Activated T-helper 2 cell treated with anti-CD3 and anti-CD28 coated beads, Interferon-gamma antibody, Interleukin-2, Interleukin-4, amounts not matched to agents 10 μg/mL and 5 μg/mL and 100 μg/mL, durations not matched to agents 14 hours and 24 hours and 36 hours (primary cell): ENCODE results near the gene NRG3. TPM values are rescaled to one million over a fixed set of nuclear protein-coding genes. Genes with fewer than 3 reads are reported as not detected.

Experiments used
- DNase-seq: peaks from one replicate; pipeline ENCODE4 v3.0.0; 2021; ENCODE audit warnings: low spot score
- H3K27ac Mint-ChIP-seq: one replicate; pipeline ENCODE4 v1.8.0; 2021; ENCODE audit warnings: mixed read lengths
- H3K27me3 Mint-ChIP-seq: one replicate; pipeline ENCODE4 v1.8.0; 2021; ENCODE audit warnings: low read depth, mixed read lengths
- H3K36me3 Mint-ChIP-seq: one replicate; pipeline ENCODE4 v1.8.0; 2021; ENCODE audit warnings: low read depth, mixed read lengths
- H3K4me1 Mint-ChIP-seq: one replicate; pipeline ENCODE4 v1.8.0; 2021; ENCODE audit warnings: low read depth, mixed read lengths
- H3K4me3 Mint-ChIP-seq: one replicate; pipeline ENCODE4 v1.8.0; 2021; ENCODE audit warnings: low read depth, mild to moderate bottlenecking, moderate library complexity, mixed read lengths
- H3K9me3 Mint-ChIP-seq: one replicate; pipeline ENCODE4 v1.8.0; 2021; ENCODE audit warnings: mixed read lengths
- intact Hi-C: fragments of 100-400 bp; cut with micrococcal nuclease; formaldehyde crosslinking; loops from one replicate; pipeline ENCODE4 v1.15.1; 2023
- total RNA-seq: library from RNA; stranded (reverse); gene quantifications from 2 replicates; pipeline ENCODE4 v1.2.3, GENCODE V29; 2022

The NRG3 gene
- total RNA-seq, 1 donor from 2014 or later: not detected

- Mint-ChIP-seq H3K27ac (no peak overlapping the region), H3K36me3 (no peaks in the 10 kb centered on the region), H3K27me3 (no peaks in the 10 kb centered on the region), H3K4me3 (no peak overlapping the region), H3K4me1 (no peaks in the 10 kb centered on the region), H3K9me3 (peaks cover 13% of the 10 kb centered on the region)
- no peak for DNase-seq
- intact Hi-C loops: no loop called here
Measured at GRCh38 chr10:82866424-82867020, 991.5 kb downstream of the NRG3 start.

- Mint-ChIP-seq H3K4me3 (no peak overlapping the region), H3K4me1 (no peaks in the 10 kb centered on the region), H3K27ac (no peak overlapping the region), H3K36me3 (no peaks in the 10 kb centered on the region), H3K27me3 (no peaks in the 10 kb centered on the region), H3K9me3 (peaks cover 13% of the 10 kb centered on the region)
- no peak for DNase-seq
- intact Hi-C loops: no loop called here
Measured at GRCh38 chr10:82867056-82867455, 992.1 kb downstream of the NRG3 start.

- intact Hi-C loops: no loop called here
- Mint-ChIP-seq H3K4me3 (no peak overlapping the region), H3K4me1 (no peaks in the 10 kb centered on the region), H3K9me3 (peaks cover 10% of the 10 kb centered on the region), H3K27ac (no peak overlapping the region), H3K27me3 (no peaks in the 10 kb centered on the region), H3K36me3 (no peaks in the 10 kb centered on the region)
- no peak for DNase-seq
Measured at GRCh38 chr10:82874671-82875070, 999.7 kb downstream of the NRG3 start.

GRCh38 chr10:82880776-82881290 lies 1005.8 kb downstream of the NRG3 start:
- Mint-ChIP-seq H3K9me3 (peaks cover 8% of the 10 kb centered on the region), H3K36me3 (no peaks in the 10 kb centered on the region), H3K4me3 (no peak overlapping the region), H3K4me1 (no peaks in the 10 kb centered on the region), H3K27me3 (no peaks in the 10 kb centered on the region), H3K27ac (no peak overlapping the region)
- intact Hi-C loops: no loop called here
- no peak for DNase-seq

GRCh38 chr10:82882722-82883121 lies 1007.7 kb downstream of the NRG3 start:
- Mint-ChIP-seq H3K4me1 (no peaks in the 10 kb centered on the region), H3K27ac (no peak overlapping the region)
- no peak for DNase-seq

GRCh38 chr10:82883603-82884002 lies 1008.6 kb downstream of the NRG3 start:
- no peaks in the 10 kb centered on the region for H3K4me1 Mint-ChIP-seq
- H3K27me3 Mint-ChIP-seq: no peaks in the 10 kb centered on the region
- H3K36me3 Mint-ChIP-seq: no peaks in the 10 kb centered on the region
- no peak for DNase-seq
- H3K9me3 Mint-ChIP-seq: peaks cover 7% of the 10 kb centered on the region
- intact Hi-C loops: no loop called here
- H3K4me3 Mint-ChIP-seq: no peak overlapping the region
- no peak overlapping the region for H3K27ac Mint-ChIP-seq

More at GRCh38 chr10:82882722-82883121, 1007.7 kb downstream of the NRG3 start:
- intact Hi-C loops: no loop called here
- no peaks in the 10 kb centered on the region for H3K36me3 Mint-ChIP-seq
- no peaks in the 10 kb centered on the region for H3K27me3 Mint-ChIP-seq
- H3K4me3 Mint-ChIP-seq: no peak overlapping the region
- peaks cover 7% of the 10 kb centered on the region for H3K9me3 Mint-ChIP-seq

GRCh38 chr10:82887488-82887887 lies 1012.5 kb downstream of the NRG3 start:
- no peak overlapping the region for H3K4me3 Mint-ChIP-seq
- no peaks in the 10 kb centered on the region for H3K4me1 Mint-ChIP-seq
- peaks cover 9% of the 10 kb centered on the region for H3K9me3 Mint-ChIP-seq
- DNase-seq: no peak
- H3K27me3 Mint-ChIP-seq: no peaks in the 10 kb centered on the region
- no peaks in the 10 kb centered on the region for H3K36me3 Mint-ChIP-seq
- intact Hi-C loops: no loop called here
- H3K27ac Mint-ChIP-seq: no peak overlapping the region

GRCh38 chr10:82888809-82889455 lies 1013.9 kb downstream of the NRG3 start:
- no peak for DNase-seq
- Mint-ChIP-seq H3K9me3 (peaks cover 9% of the 10 kb centered on the region), H3K4me3 (no peak overlapping the region), H3K27ac (no peak overlapping the region), H3K27me3 (no peaks in the 10 kb centered on the region), H3K36me3 (no peaks in the 10 kb centered on the region), H3K4me1 (no peaks in the 10 kb centered on the region)
- intact Hi-C loops: no loop called here

GRCh38 chr10:82889728-82890127 lies 1014.7 kb downstream of the NRG3 start:
- no peak for DNase-seq
- Mint-ChIP-seq H3K27ac (no peak overlapping the region), H3K4me1 (no peaks in the 10 kb centered on the region), H3K4me3 (no peak overlapping the region), H3K36me3 (no peaks in the 10 kb centered on the region), H3K9me3 (peaks cover 13% of the 10 kb centered on the region), H3K27me3 (no peaks in the 10 kb centered on the region)
- intact Hi-C loops: no loop called here

- Mint-ChIP-seq H3K27ac (no peak overlapping the region), H3K4me1 (no peaks in the 10 kb centered on the region), H3K4me3 (no peak overlapping the region), H3K27me3 (no peaks in the 10 kb centered on the region), H3K9me3 (peaks cover 18% of the 10 kb centered on the region), H3K36me3 (no peaks in the 10 kb centered on the region)
- no peak for DNase-seq
- intact Hi-C loops: no loop called here
Measured at GRCh38 chr10:82890573-82890972, 1015.6 kb downstream of the NRG3 start.

- Mint-ChIP-seq H3K9me3 (peaks cover 12% of the 10 kb centered on the region), H3K36me3 (no peaks in the 10 kb centered on the region), H3K4me3 (no peak overlapping the region), H3K27ac (no peak overlapping the region), H3K4me1 (no peaks in the 10 kb centered on the region), H3K27me3 (no peaks in the 10 kb centered on the region)
- no peak for DNase-seq
- intact Hi-C loops: no loop called here
Measured at GRCh38 chr10:82908096-82908495, 1033.1 kb downstream of the NRG3 start.

- intact Hi-C loops: no loop called here
- no peaks in the 10 kb centered on the region for H3K4me1 Mint-ChIP-seq
Measured at GRCh38 chr10:82908751-82909150, 1033.8 kb downstream of the NRG3 start.

GRCh38 chr10:82910301-82910700 lies 1035.3 kb downstream of the NRG3 start:
- Mint-ChIP-seq H3K27ac (no peak overlapping the region), H3K27me3 (no peaks in the 10 kb centered on the region), H3K4me1 (no peaks in the 10 kb centered on the region), H3K9me3 (peaks cover 24% of the 10 kb centered on the region), H3K36me3 (no peaks in the 10 kb centered on the region), H3K4me3 (no peak overlapping the region)
- DNase-seq: no peak
- intact Hi-C loops: no loop called here

More at GRCh38 chr10:82908751-82909150, 1033.8 kb downstream of the NRG3 start:
- no peak overlapping the region for H3K4me3 Mint-ChIP-seq
- no peak for DNase-seq
- no peaks in the 10 kb centered on the region for H3K36me3 Mint-ChIP-seq
- H3K27ac Mint-ChIP-seq: no peak overlapping the region
- H3K27me3 Mint-ChIP-seq: no peaks in the 10 kb centered on the region
- H3K9me3 Mint-ChIP-seq: peaks cover 17% of the 10 kb centered on the region
